SK-N-SH (cell line): ENCODE measurements around the gene GAR1. TPM values are rescaled to one million over a fixed set of nuclear protein-coding genes. Genes with fewer than 3 reads are reported as not detected.

ENCODE experiments used
- CTCF ChIA-PET: fragments of 300-600, 350-600 bp; formaldehyde crosslinking; extraction: SDS; loops from one replicate; lab custom pipeline; 2021; lab: Yijun Ruan, JAX
- POLR2A ChIA-PET: fragments of 350-600 bp; sonication (Branson Sonifier 250); formaldehyde crosslinking; extraction: SDS; loops from one replicate; lab custom pipeline; 2020; ENCODE audit warnings: antibody characterized with exemption, inconsistent platforms; lab: Yijun Ruan, JAX
- DNase-seq: peaks from one replicate; pipeline ENCODE4 v3.0.0; 2012
- H2AFZ ChIP-seq: fragments of 200-600 bp; sonication (generic); 2 replicates; pipeline ENCODE4 v1.8.1; 2016; ENCODE audit warnings: antibody characterized with exemption, mild to moderate bottlenecking, low read depth
- H3F3A ChIP-seq: fragments of 200-600 bp; sonication (generic); replicated peaks from 2 replicates; pipeline ENCODE3; 2016; ENCODE audit warnings: antibody characterized with exemption, mild to moderate bottlenecking; ENCODE audit not compliant: insufficient read depth
- H3K27ac ChIP-seq, 2 experiments: fragments of 200-500 bp in 1 of 2; fragments of 200-600 bp in 1 of 2; sonication (Bioruptor generic) in 1 of 2; sonication (generic), shearing (Covaris generic) in 1 of 2; 2 replicates each; pipeline versions ENCODE4 v1.5.1 to v1.6.1; 2014 to 2016; ENCODE audit warnings: low read depth in 2 of 2, inconsistent platforms in 1 of 2, low read length in 1 of 2, mild to moderate bottlenecking in 1 of 2, mixed read lengths in 1 of 2
- H3K27me3 ChIP-seq: fragments of 200-600 bp; sonication (generic), shearing (Covaris generic); 2 replicates; pipeline ENCODE4 v1.6.1; 2016; ENCODE audit warnings: mixed run types; ENCODE audit not compliant: insufficient read depth
- H3K36me3 ChIP-seq, 2 experiments: fragments of 200-500 bp in 1 of 2; fragments of 200-600 bp in 1 of 2; sonication (Bioruptor generic) in 1 of 2; sonication (generic) in 1 of 2; replicated peaks in 1 of 2; 2 replicates each; pipeline versions ENCODE3 to v1.5.1; 2014 to 2016; ENCODE audit warnings: low read length in 1 of 2, mild to moderate bottlenecking in 1 of 2; ENCODE audit not compliant: insufficient read depth in 2 of 2, control insufficient read depth in 1 of 2
- H3K4me1 ChIP-seq, 2 experiments: fragments of 200-500 bp in 1 of 2; fragments of 200-600 bp in 1 of 2; sonication (Bioruptor generic) in 1 of 2; sonication (generic), shearing (Covaris generic) in 1 of 2; 2 replicates each; pipeline versions ENCODE4 v1.5.1 to v1.6.1; 2014 to 2016; ENCODE audit warnings: low read depth in 1 of 2, low read length in 1 of 2, mixed run types in 1 of 2; ENCODE audit not compliant: insufficient read depth in 2 of 2, control insufficient read depth in 1 of 2
- H3K4me2 ChIP-seq: fragments of 200-600 bp; sonication (generic), shearing (Covaris generic); 2 replicates; pipeline ENCODE4 v1.6.1; 2017; ENCODE audit warnings: mixed run types
- H3K4me3 ChIP-seq, 2 experiments: fragments of 200-500 bp in 1 of 2; fragments of 200-600 bp in 1 of 2; sonication (Bioruptor generic) in 1 of 2; sonication (generic), shearing (Covaris generic) in 1 of 2; 2 replicates each; pipeline versions ENCODE4 v1.5.1 to v1.8.1; 2014 to 2016; ENCODE audit warnings: low read depth in 2 of 2, inconsistent platforms in 1 of 2, low read length in 1 of 2, mild to moderate bottlenecking in 1 of 2, mixed read lengths in 1 of 2, moderate library complexity in 1 of 2
- H3K79me2 ChIP-seq: fragments of 200-600 bp; sonication (generic); 2 replicates; pipeline ENCODE4 v1.8.1; 2017; ENCODE audit warnings: mild to moderate bottlenecking; ENCODE audit not compliant: insufficient read depth
- H3K9ac ChIP-seq: fragments of 200-600 bp; sonication (generic); 2 replicates; pipeline ENCODE4 v1.6.1; 2017; ENCODE audit warnings: mixed run types
- H3K9me2 ChIP-seq: fragments of 200-600 bp; sonication (generic); 2 replicates; pipeline ENCODE4 v1.6.1; 2017; ENCODE audit warnings: mixed run types
- H3K9me3 ChIP-seq: fragments of 200-600 bp; sonication (generic); 2 replicates; pipeline ENCODE4 v1.6.1; 2017; ENCODE audit warnings: mixed run types, mild to moderate bottlenecking, moderate library complexity
- H4K20me1 ChIP-seq: fragments of 200-600 bp; sonication (generic); 2 replicates; pipeline ENCODE4 v1.6.1; 2017; ENCODE audit warnings: mild to moderate bottlenecking, mixed run types; ENCODE audit not compliant: insufficient read depth
- CHD2 ChIP-seq: fragments of 150-350 bp; IDR thresholded peaks from 2 replicates; pipeline ENCODE4 v1.6.1; 2018; ENCODE audit warnings: low read length; ENCODE audit not compliant: partially characterized antibody
- ELF1 ChIP-seq: IDR thresholded peaks from 2 replicates; pipeline ENCODE4 v1.4.0; 2012
- FOSL2 ChIP-seq: IDR thresholded peaks from 2 replicates; pipeline ENCODE4 v1.4.0; 2012; ENCODE audit warnings: low read depth, mild to moderate bottlenecking, moderate library complexity, borderline replicate concordance
- GABPA ChIP-seq: IDR thresholded peaks from 2 replicates; pipeline ENCODE4 v1.4.0; 2012; ENCODE audit warnings: low read depth, mild to moderate bottlenecking
- JUND ChIP-seq: IDR thresholded peaks from 2 replicates; pipeline ENCODE4 v1.4.0; 2012
- MAX ChIP-seq: IDR thresholded peaks from 2 replicates; pipeline ENCODE4 v1.4.0; 2012; ENCODE audit warnings: low read depth
- RCOR1 ChIP-seq: fragments of 150-350 bp; IDR thresholded peaks from 2 replicates; pipeline ENCODE4 v1.6.1; 2017; ENCODE audit warnings: antibody characterized with exemption, low read length
- RFX5 ChIP-seq: IDR thresholded peaks from 2 replicates; pipeline ENCODE4 v1.6.1; 2012; ENCODE audit warnings: mild to moderate bottlenecking, improper control_type of control experiment, low read length
- SMC3 ChIP-seq: IDR thresholded peaks from 2 replicates; pipeline ENCODE4 v1.6.1; 2012; ENCODE audit warnings: low read depth, low read length, improper control_type of control experiment
- TEAD4 ChIP-seq: IDR thresholded peaks from 2 replicates; pipeline ENCODE4 v1.4.0; 2012; ENCODE audit warnings: mild to moderate bottlenecking, borderline replicate concordance; ENCODE audit not compliant: insufficient read depth
- ZBTB33 ChIP-seq: IDR thresholded peaks from 2 replicates; pipeline ENCODE4 v1.4.0; 2012; ENCODE audit warnings: low read depth, borderline replicate concordance
- WGBS: methylation state at CpG from one replicate; pipeline ENCODE4 v1.1.6; 2017; ENCODE audit warnings: low lambda C conversion rate; 5-methylcytosine and 5-hydroxymethylcytosine counted together
- polyA plus RNA-seq, 3 experiments: library from polyadenylated mRNA; depleted of rRNA; stranded (reverse); fragments of >200 nt; gene quantifications; 2 replicates each; pipeline ENCODE4 v1.2.3, GENCODE V29; 2012

The GAR1 gene
- polyA plus RNA-seq, 1 of the 3 experiments (the other 2 are of a cell fraction), result 40.5 TPM

DNA sequence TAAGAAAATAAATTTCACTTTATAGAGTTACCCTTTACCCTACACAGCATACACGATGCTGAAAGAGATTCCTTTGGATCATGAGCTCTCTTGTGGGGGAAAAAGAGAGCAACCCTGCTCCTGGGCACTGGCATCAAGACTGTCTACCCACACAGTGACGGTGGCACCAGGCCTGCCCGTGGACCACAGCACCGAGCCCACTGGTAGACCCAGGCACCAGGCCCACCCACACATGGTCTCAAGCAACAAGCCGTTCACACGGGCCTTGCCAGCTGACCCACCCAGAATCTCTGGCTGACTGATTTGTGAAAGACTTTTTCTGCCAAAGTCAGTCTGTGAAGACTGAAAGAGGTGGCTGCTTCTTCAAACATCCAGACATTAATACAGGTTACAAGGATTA lies 20.5 kb upstream of the GAR1 start:
- no peaks in the 10 kb centered on the region for H3K9me2 ChIP-seq
- no peaks in the 10 kb centered on the region for H4K20me1 ChIP-seq
- H2AFZ ChIP-seq, result no peak overlapping the region
- H3F3A ChIP-seq, result no peaks in the 10 kb centered on the region
- TF ChIP-seq CHD2 (no peak), SMC3 (no peak), JUND (no peak), ZBTB33 (no peak), RCOR1 (no peak), MAX (no peak), FOSL2 (no peak), RFX5 (no peak)
- POLR2A ChIA-PET, result no interaction called here
- DNase-seq, result no peak
- H3K79me2 ChIP-seq, result no peaks in the 10 kb centered on the region; the same call in 1 of the 2 replicates
- CTCF ChIA-PET, result no interaction called here
- no peaks in the 10 kb centered on the region for H3K36me3 ChIP-seq
- no peaks in the 10 kb centered on the region; the same call in 1 of the 2 replicates for H3K9me3 ChIP-seq
- H3K27me3 ChIP-seq, result no peaks in the 10 kb centered on the region
- no peak overlapping the region for H3K4me3 ChIP-seq
- H3K9ac ChIP-seq, result no peak overlapping the region
- H3K27ac ChIP-seq, result no peak overlapping the region
- 4% methylated on average over 6 of the region's 6 CpGs for WGBS
- H3K4me1 ChIP-seq, result no peaks in the 10 kb centered on the region
- no peak overlapping the region for H3K4me2 ChIP-seq

DNA sequence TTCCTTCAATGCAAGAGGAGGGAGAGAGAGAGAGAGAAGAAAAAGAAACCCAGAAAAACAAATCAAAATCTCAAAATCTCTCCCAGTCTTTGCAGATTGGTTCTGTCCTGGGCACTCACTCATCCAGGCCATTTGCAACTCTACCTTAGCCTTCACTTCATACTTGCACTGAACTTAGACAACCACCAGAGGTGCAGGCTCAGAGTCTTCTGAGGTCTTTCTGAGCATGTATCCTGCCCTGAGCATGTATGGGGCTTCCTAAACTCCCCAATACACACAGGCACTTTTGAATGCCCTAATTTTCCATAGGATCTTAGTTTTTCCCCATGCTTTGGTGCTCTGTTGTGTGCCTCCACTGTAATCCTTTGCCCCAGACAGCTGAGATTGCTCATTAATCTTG lies 16.7 kb upstream of the GAR1 start:
- POLR2A ChIA-PET, result no interaction called here
- TF ChIP-seq CHD2, result no peak
- TF ChIP-seq ELF1, result no peak
- no peak for TF ChIP-seq TEAD4
- TF ChIP-seq SMC3, result no peak
- no peak for TF ChIP-seq GABPA
- no peak for TF ChIP-seq FOSL2
- TF ChIP-seq, all 33 proteins: peak for 0
- Histone ChIP-seq H3K27me3 (no peaks in the 10 kb centered on the region), H2AFZ (no peak overlapping the region), H3K9me2 (no peaks in the 10 kb centered on the region), H3K4me3 (no peak overlapping the region), H3K9me3 (no peaks in the 10 kb centered on the region; the same call in 1 of the 2 replicates), H3K4me2 (no peak overlapping the region), H3K79me2 (no peaks in the 10 kb centered on the region), H3K36me3 (no peaks in the 10 kb centered on the region), H3K4me1 (no peaks in the 10 kb centered on the region; a peak in 3 of 4 replicates), H3K9ac (no peak overlapping the region), H3F3A (no peaks in the 10 kb centered on the region), H4K20me1 (no peaks in the 10 kb centered on the region), H3K27ac (no peak overlapping the region)
- no peak for DNase-seq
- CTCF ChIA-PET, result no interaction called here
